Ovary (tissue), 9 donors: ENCODE data around the gene CD72. TPM values are rescaled to one million over a fixed set of nuclear protein-coding genes. Genes with fewer than 3 reads are reported as not detected.

Source experiments
- DNase-seq, 5 donors: peaks; one replicate each; pipeline ENCODE4 v3.0.0-alpha.2; 2019 to 2020
- H3K27ac ChIP-seq, 2 donors: fragments of 200-600 bp; one replicate each; pipeline versions ENCODE4 v1.5.1 to v1.8.0; 2019 to 2022
- H3K27me3 ChIP-seq: fragments of 200-600 bp; one replicate; pipeline ENCODE4 v1.8.0; 2022
- H3K36me3 ChIP-seq: fragments of 200-600 bp; sonication (generic); one replicate; pipeline ENCODE4 v1.5.1; 2019
- H3K4me1 ChIP-seq: one replicate; pipeline ENCODE4 v1.8.1; 2013; ENCODE audit warnings: mild to moderate bottlenecking, moderate library complexity; ENCODE audit not compliant: insufficient read depth
- H3K4me3 ChIP-seq: fragments of 200-600 bp; sonication (generic); one replicate; pipeline ENCODE4 v1.5.1; 2017
- H3K9me3 ChIP-seq, 2 donors: fragments of 200-600 bp in 1 of 2; sonication (generic) in 1 of 2; one replicate each; pipeline versions ENCODE4 v1.5.1 to v1.8.1; 2013 to 2019; ENCODE audit warnings: mild to moderate bottlenecking in 1 of 2, moderate library complexity in 1 of 2
- EP300 ChIP-seq: sonication (generic); formaldehyde crosslinking; IDR thresholded peaks from one replicate; pipeline ENCODE4 v1.6.1; 2017; ENCODE audit warnings: antibody characterized with exemption
- POLR2A ChIP-seq: fragments of 450-650 bp; IDR thresholded peaks from one replicate; pipeline ENCODE4 v1.6.1; 2017; ENCODE audit warnings: antibody characterized with exemption, mild to moderate bottlenecking, moderate library complexity
- WGBS, 3 donors: extraction: QIAGEN DNeasy Blood & Tissue Kit in 1 of 3; methylation state at CpG; one replicate each; pipeline versions ENCODE4 v1.1.5 to v1.1.7; 2013 to 2017; 5-methylcytosine and 5-hydroxymethylcytosine counted together
- intact Hi-C, 4 donors: fragments of 100-400 bp; cut with DNase I; formaldehyde crosslinking; loops; one replicate each; pipeline versions ENCODE4 v1.11.0 to v1.15.1; 2022 to 2023
- polyA plus RNA-seq, 2 donors: library from polyadenylated mRNA; stranded (reverse); fragments of 200-250 nt in 1 of 2; fragments of 350-450 nt in 1 of 2; fragmentation: Illumina TruSeq in 1 of 2; extraction: RNeasy Lipid Tissue Mini Kit (QIAGEN cat#74804) in 1 of 2; gene quantifications; one replicate each; pipeline ENCODE4 v1.2.3, GENCODE V29; 2013 to 2014
- total RNA-seq, 7 donors: library from RNA; depleted of rRNA in 2 of 7; stranded (reverse); fragments of >200 nt in 2 of 7; fragmentation: NEBNext Ultra II Directional in 3 of 7; extraction: Animal tissue kit (Norgen Biotek cat#: 25700) in 3 of 7; gene quantifications; one replicate each; pipeline versions ENCODE4 v1.1.0 to v1.2.4, GENCODE V29; 2016 to 2023
- TF ChIP-seq, protein P1 (sequence below), 3 donors: fragments of 450-650 bp in 2 of 3; fragments of 200-600 bp in 1 of 3; IDR thresholded peaks; one replicate each; pipeline versions ENCODE4 v1.5.1 to v1.8.0; 2016 to 2022; ENCODE audit warnings: antibody characterized with exemption in 3 of 3, mild to moderate bottlenecking in 1 of 3
- donor health status: DM: no; HTN: no; CAD: no; lungs with moderate emphysema.
- donor health status: DM: no; HTN: no; CAD: no.
- donor health status: Bipolar disorder and iron deficiency.
- donor health status: DM: yes; HTN: yes; CAD: no.
- donor health status: DM: no; HTN: no; CAD: no.
- donor health status: DM: yes; HTN: yes; CAD: no.

Gene CD72
- total and polyA plus RNA-seq, 9 donors: 0.28 to 4.1 (median 1.2) TPM

GRCh38 chr9:35660966-35661415 is 42.8 kb upstream of the CD72 start:
- TF ChIP-seq EP300 (no peak), POLR2A (no peak)
- TF ChIP-seq, protein P1, sequence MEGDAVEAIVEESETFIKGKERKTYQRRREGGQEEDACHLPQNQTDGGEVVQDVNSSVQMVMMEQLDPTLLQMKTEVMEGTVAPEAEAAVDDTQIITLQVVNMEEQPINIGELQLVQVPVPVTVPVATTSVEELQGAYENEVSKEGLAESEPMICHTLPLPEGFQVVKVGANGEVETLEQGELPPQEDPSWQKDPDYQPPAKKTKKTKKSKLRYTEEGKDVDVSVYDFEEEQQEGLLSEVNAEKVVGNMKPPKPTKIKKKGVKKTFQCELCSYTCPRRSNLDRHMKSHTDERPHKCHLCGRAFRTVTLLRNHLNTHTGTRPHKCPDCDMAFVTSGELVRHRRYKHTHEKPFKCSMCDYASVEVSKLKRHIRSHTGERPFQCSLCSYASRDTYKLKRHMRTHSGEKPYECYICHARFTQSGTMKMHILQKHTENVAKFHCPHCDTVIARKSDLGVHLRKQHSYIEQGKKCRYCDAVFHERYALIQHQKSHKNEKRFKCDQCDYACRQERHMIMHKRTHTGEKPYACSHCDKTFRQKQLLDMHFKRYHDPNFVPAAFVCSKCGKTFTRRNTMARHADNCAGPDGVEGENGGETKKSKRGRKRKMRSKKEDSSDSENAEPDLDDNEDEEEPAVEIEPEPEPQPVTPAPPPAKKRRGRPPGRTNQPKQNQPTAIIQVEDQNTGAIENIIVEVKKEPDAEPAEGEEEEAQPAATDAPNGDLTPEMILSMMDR (IDR thresholded peaks at IDR 0.05): peak in 1 of 3 donors; percentile 22
- Histone ChIP-seq H3K36me3 (no peaks in the 10 kb centered on the region), H3K9me3 (no peaks in the 10 kb centered on the region), H3K4me3 (no peak overlapping the region), H3K4me1 (no peaks in the 10 kb centered on the region), H3K27ac (no peak overlapping the region), H3K27me3 (no peaks in the 10 kb centered on the region)
- no peak for DNase-seq
- 40 to 52% (median 47%) methylated on average over 9 of the region's 9 CpGs for WGBS, 3 donors
- intact Hi-C loops: loop anchor here in 2 of 4 donors (5.0 kb wide), 2 partner anchors 66 to 71 kb away; partner anchors contain the start of genes CREB3 (in 1 of the 2) and TLN1 (in 1 of the 2)

- H3K4me3 ChIP-seq: peak overlapping the region; percentile 94
- DNase-seq: no peak
- intact Hi-C loops: loop anchor here in 2 of 4 donors (2.0 to 10.0 kb wide), 4 partner anchors 29 to 165 kb away; partner anchors contain the start of genes RUSC2 (in 1 of the 2) and TPM2 (in 1 of the 2)
- H3K27me3 ChIP-seq: no peaks in the 10 kb centered on the region
- H3K4me1 ChIP-seq: no peaks in the 10 kb centered on the region
- H3K36me3 ChIP-seq: no peaks in the 10 kb centered on the region
- no peak overlapping the region for H3K27ac ChIP-seq
- 71 to 73% (median 73%) methylated on average over 3 of the region's 3 CpGs for WGBS, 3 donors
- TF ChIP-seq EP300 (peak; percentile 91), POLR2A (no peak)
- TF ChIP-seq, protein P1 (IDR thresholded peaks at IDR 0.05): no peak
- H3K9me3 ChIP-seq: no peaks in the 10 kb centered on the region
Observed at GRCh38 chr9:35659340-35659739, 41.1 kb upstream of the CD72 start.

DNA sequence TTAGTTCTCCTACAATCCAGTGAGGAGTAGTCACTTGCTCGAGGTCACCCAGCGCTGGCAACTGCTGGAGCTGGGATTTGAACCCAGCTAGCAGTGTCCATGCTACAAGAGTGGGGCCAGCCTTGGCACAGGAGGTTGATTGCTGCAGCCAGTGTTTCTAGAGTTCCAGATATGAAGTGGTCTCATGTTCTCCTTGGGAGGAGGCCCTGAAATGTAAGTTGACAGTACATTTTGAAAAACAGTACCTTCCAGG is 40.7 kb upstream of the CD72 start:
- no peaks in the 10 kb centered on the region for H3K4me1 ChIP-seq
- H3K9me3 ChIP-seq: no peaks in the 10 kb centered on the region
- TF ChIP-seq POLR2A (no peak), EP300 (no peak)
- TF ChIP-seq, protein P1 (IDR thresholded peaks at IDR 0.05): no peak
- no peaks in the 10 kb centered on the region for H3K27me3 ChIP-seq
- 0 to 3% (median 0%) methylated on average over 2 of the region's 2 CpGs for WGBS, 3 donors
- H3K36me3 ChIP-seq: no peaks in the 10 kb centered on the region
- peak overlapping the region; percentile 94 for H3K4me3 ChIP-seq
- peak in 2 of 5 donors; percentile 55 to 64 for DNase-seq
- H3K27ac ChIP-seq: peak overlapping the region in 1 of 2 donors; percentile 97
- intact Hi-C loops: loop anchor here in 2 of 4 donors (2.0 to 10.0 kb wide), 4 partner anchors 30 to 164 kb away; partner anchors contain the start of genes RUSC2 (in 1 of the 2) and TPM2 (in 1 of the 2)

- Histone ChIP-seq H3K9me3 (no peaks in the 10 kb centered on the region), H3K27me3 (no peaks in the 10 kb centered on the region), H3K4me3 (peak within 1 kb of the TSS; percentile 94), H3K4me1 (no peaks in the 10 kb centered on the region), H3K27ac (peak within 1 kb of the TSS; percentile 81 to 97), H3K36me3 (no peaks in the 10 kb centered on the region)
- intact Hi-C loops: loop anchor here in 2 of 4 donors (2.0 to 10.0 kb wide), 4 partner anchors 30 to 164 kb away; partner anchors contain the start of genes RUSC2 (in 1 of the 2) and TPM2 (in 1 of the 2)
- TF ChIP-seq POLR2A (peak; percentile 92), EP300 (no peak)
- TF ChIP-seq, protein P1 (IDR thresholded peaks at IDR 0.05): peak; percentile 51 to 80 (median 77)
- DNase-seq: peak; percentile 86 to 92 (median 90)
- 0 to 1% (median 0%) methylated on average over 56 to 67 of the region's 67 CpGs for WGBS, 3 donors
Observed at GRCh38 chr9:35658137-35658967, 40.1 kb upstream of the CD72 start, which contains the start of gene CCDC107. Gene CCDC107 (plus strand): TSS chr9:35658292. CDS start chr9:35658380, 88 bp downstream.
